ENCODE data around the gene ASCL4. TPM values are rescaled to one million over a fixed set of nuclear protein-coding genes. Genes with fewer than 3 reads are reported as not detected.

ASCL4 gene
- total RNA-seq, 1 experiment from 2014 or later: not detected

GRCh38 chr12:107805488-107806180, 31.1 kb downstream of the ASCL4 start:
- no peak for TF ChIP-seq CTCF (IDR thresholded peaks at IDR 0.05; ENCODE audit: unreplicated experiment)
- Mint-ChIP-seq H3K27me3 (ENCODE audit: unreplicated experiment) (peaks cover 58% of the 10 kb centered on the region), H3K36me3 (ENCODE audit: insufficient read depth, unreplicated experiment) (no peaks in the 10 kb centered on the region), H3K9me3 (ENCODE audit: low read depth, unreplicated experiment) (no peaks in the 10 kb centered on the region), H3K27ac (ENCODE audit: unreplicated experiment) (no peak overlapping the region), H3K4me3 (ENCODE audit: low read depth, unreplicated experiment) (no peak overlapping the region), H3K4me1 (ENCODE audit: low read depth, unreplicated experiment) (no peaks in the 10 kb centered on the region)
- intact Hi-C loops (cut with micrococcal nuclease; ENCODE audit: unreplicated experiment): no loop called here
- CTCF ChIA-PET: no interaction called here
- DNase-seq: no peak
- no TSS peak for BruUV-seq (replicated peaks)

GRCh38 chr12:107807471-107808150, 33.1 kb downstream of the ASCL4 start:
- BruUV-seq (replicated peaks): no TSS peak
- CTCF ChIA-PET: no interaction called here
- TF ChIP-seq CTCF (IDR thresholded peaks at IDR 0.05; ENCODE audit: unreplicated experiment): no peak
- no peaks in the 10 kb centered on the region for H3K9me3 Mint-ChIP-seq (ENCODE audit: low read depth, unreplicated experiment)
- H3K27me3 Mint-ChIP-seq (ENCODE audit: unreplicated experiment): peaks cover 45% of the 10 kb centered on the region
- intact Hi-C loops (cut with micrococcal nuclease; ENCODE audit: unreplicated experiment): no loop called here
- no peak for DNase-seq
- no peaks in the 10 kb centered on the region for H3K4me1 Mint-ChIP-seq (ENCODE audit: low read depth, unreplicated experiment)
- H3K4me3 Mint-ChIP-seq (ENCODE audit: low read depth, unreplicated experiment): no peak overlapping the region
- H3K36me3 Mint-ChIP-seq (ENCODE audit: insufficient read depth, unreplicated experiment): no peaks in the 10 kb centered on the region
- H3K27ac Mint-ChIP-seq (ENCODE audit: unreplicated experiment): no peak overlapping the region

GRCh38 chr12:107817250-107817649, 42.7 kb downstream of the ASCL4 start:
- DNase-seq: no peak
- Mint-ChIP-seq H3K36me3 (ENCODE audit: insufficient read depth, unreplicated experiment) (no peaks in the 10 kb centered on the region), H3K27ac (ENCODE audit: unreplicated experiment) (no peak overlapping the region), H3K4me1 (ENCODE audit: low read depth, unreplicated experiment) (no peaks in the 10 kb centered on the region), H3K27me3 (ENCODE audit: unreplicated experiment) (no peaks in the 10 kb centered on the region), H3K9me3 (ENCODE audit: low read depth, unreplicated experiment) (peaks cover 4% of the 10 kb centered on the region), H3K4me3 (ENCODE audit: low read depth, unreplicated experiment) (no peak overlapping the region)
- no TSS peak for BruUV-seq (replicated peaks)
- no peak for TF ChIP-seq CTCF (IDR thresholded peaks at IDR 0.05; ENCODE audit: unreplicated experiment)
- CTCF ChIA-PET: no interaction called here
- intact Hi-C loops (cut with micrococcal nuclease; ENCODE audit: unreplicated experiment): no loop called here

GRCh38 chr12:107818984-107819383, 44.5 kb downstream of the ASCL4 start:
- BruUV-seq (replicated peaks): no TSS peak
- no peak overlapping the region for H3K4me3 Mint-ChIP-seq (ENCODE audit: low read depth, unreplicated experiment)

More at GRCh38 chr12:107818984-107819383, 44.5 kb downstream of the ASCL4 start:
- intact Hi-C loops (cut with micrococcal nuclease; ENCODE audit: unreplicated experiment): no loop called here
- no peak for DNase-seq
- no peak for TF ChIP-seq CTCF (IDR thresholded peaks at IDR 0.05; ENCODE audit: unreplicated experiment)
- CTCF ChIA-PET: no interaction called here
- Mint-ChIP-seq H3K27ac (ENCODE audit: unreplicated experiment) (no peak overlapping the region), H3K9me3 (ENCODE audit: low read depth, unreplicated experiment) (peaks cover 4% of the 10 kb centered on the region), H3K36me3 (ENCODE audit: insufficient read depth, unreplicated experiment) (no peaks in the 10 kb centered on the region), H3K27me3 (ENCODE audit: unreplicated experiment) (no peaks in the 10 kb centered on the region), H3K4me1 (ENCODE audit: low read depth, unreplicated experiment) (no peaks in the 10 kb centered on the region)

All from Calu3 (cell line).